ENCODE measurements around the gene NLRC5. TPM values are rescaled to one million over a fixed set of nuclear protein-coding genes. Genes with fewer than 3 reads are reported as not detected.
"Not testable (repeated sequence)": the region's sequence is repeated elsewhere in the genome, so short reads cannot be mapped to it uniquely, and the experiment has no call there.

Gene NLRC5
- total RNA-seq, 1 experiment from 2014 or later = 0.80 TPM

GRCh38 chr16:56983211-56983751, 6.1 kb upstream of the NLRC5 start:
- peaks cover 7% of the 10 kb centered on the region for H3K27me3 ChIP-seq (ENCODE audit: control insufficient read depth, insufficient read depth, low read length)
- H3K4me3 ChIP-seq (ENCODE audit: insufficient read depth, low read depth, low read length) = no peak overlapping the region
- peak; percentile 46 for DNase-seq
- H3K36me3 ChIP-seq (replicated peaks; ENCODE audit: control insufficient read depth, insufficient read depth, low read length) = no peaks in the 10 kb centered on the region

- Histone ChIP-seq H3K4me3 (ENCODE audit: insufficient read depth, low read depth, low read length) (no peak overlapping the region), H3K27me3 (ENCODE audit: control insufficient read depth, insufficient read depth, low read length) (peaks cover 21% of the 10 kb centered on the region), H3K36me3 (replicated peaks; ENCODE audit: control insufficient read depth, insufficient read depth, low read length) (no peaks in the 10 kb centered on the region)
- no peak for DNase-seq
Measured at GRCh38 chr16:56984639-56985038, 4.7 kb upstream of the NLRC5 start.

GRCh38 chr16:56985288-56985961, 3.9 kb upstream of the NLRC5 start:
- Histone ChIP-seq H3K4me3 (ENCODE audit: insufficient read depth, low read depth, low read length) (no peak overlapping the region), H3K27me3 (ENCODE audit: control insufficient read depth, insufficient read depth, low read length) (peaks cover 28% of the 10 kb centered on the region), H3K36me3 (replicated peaks; ENCODE audit: control insufficient read depth, insufficient read depth, low read length) (no peaks in the 10 kb centered on the region)
- DNase-seq = peak; percentile 47

DNA sequence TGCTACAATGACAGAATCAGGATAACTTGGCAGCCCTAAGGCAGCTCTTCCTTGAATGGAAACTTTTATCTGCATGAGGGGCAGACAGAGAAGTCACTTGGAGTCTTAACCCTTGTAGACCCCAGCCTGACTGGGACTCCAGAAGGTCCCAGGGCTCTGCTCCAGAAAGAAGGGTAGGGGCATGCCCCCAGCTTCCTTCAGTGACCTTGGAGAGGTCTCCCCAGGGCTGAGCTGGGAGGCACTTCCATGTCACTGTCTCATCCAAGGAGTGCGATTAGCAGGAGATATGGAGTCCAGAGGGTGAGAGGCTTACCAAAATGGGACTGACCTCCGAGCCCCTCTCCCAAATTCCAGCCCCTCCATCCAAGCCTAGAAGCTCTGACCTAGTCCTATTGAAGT, 3.4 kb upstream of the NLRC5 start:
- DNase-seq = peak; percentile 19
- H3K4me3 ChIP-seq (ENCODE audit: insufficient read depth, low read depth, low read length) = no peak overlapping the region
- no peaks in the 10 kb centered on the region for H3K36me3 ChIP-seq (replicated peaks; ENCODE audit: control insufficient read depth, insufficient read depth, low read length)
- H3K27me3 ChIP-seq (ENCODE audit: control insufficient read depth, insufficient read depth, low read length) = peaks cover 33% of the 10 kb centered on the region

DNA sequence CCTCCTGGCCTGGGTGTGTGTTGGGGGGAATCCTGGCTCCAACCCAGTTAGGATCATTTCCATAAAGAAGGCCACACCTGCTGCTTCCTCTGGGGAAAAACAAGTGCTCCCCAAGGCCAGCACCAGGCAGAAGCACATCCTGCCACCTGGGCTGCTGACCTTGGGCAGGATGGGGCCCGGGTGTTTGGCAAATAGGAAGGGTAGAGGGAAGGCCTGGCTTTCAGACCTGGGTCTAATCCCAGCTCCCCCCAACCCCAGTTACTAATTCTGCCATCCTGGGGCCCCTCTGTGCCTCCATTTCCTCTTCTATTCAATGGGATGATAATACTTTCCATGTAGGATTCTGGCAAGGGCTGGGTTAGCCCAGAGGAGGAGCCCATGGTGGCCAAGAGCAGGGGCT, 3.0 kb upstream of the NLRC5 start:
- no peaks in the 10 kb centered on the region for H3K36me3 ChIP-seq (replicated peaks; ENCODE audit: control insufficient read depth, insufficient read depth, low read length)
- no peak overlapping the region for H3K4me3 ChIP-seq (ENCODE audit: insufficient read depth, low read depth, low read length)
- no peak for DNase-seq
- peaks cover 35% of the 10 kb centered on the region for H3K27me3 ChIP-seq (ENCODE audit: control insufficient read depth, insufficient read depth, low read length)

DNA sequence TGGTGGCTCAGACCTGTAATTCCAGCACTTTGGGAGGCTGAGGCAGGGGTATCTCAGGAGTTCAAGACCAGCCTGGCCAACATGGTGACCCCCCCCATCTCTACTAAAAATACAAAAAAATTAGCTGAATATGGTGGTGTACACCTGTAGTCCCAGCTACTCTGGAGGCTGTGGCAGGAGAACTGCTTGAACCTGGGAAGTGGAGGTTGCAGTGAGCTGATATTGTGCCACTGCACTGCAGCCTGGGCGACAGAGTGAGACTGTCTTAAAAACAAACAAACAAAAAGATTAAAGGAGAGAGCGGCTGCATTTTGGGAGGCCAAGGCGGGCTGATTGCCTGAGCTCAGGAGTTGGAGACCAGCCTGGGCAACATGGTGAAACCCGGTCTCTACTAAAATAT, 2.4 kb upstream of the NLRC5 start:
- not testable (repeated sequence) for DNase-seq; H3K4me3 ChIP-seq (ENCODE audit: insufficient read depth, low read depth, low read length); H3K36me3 ChIP-seq (replicated peaks; ENCODE audit: control insufficient read depth, insufficient read depth, low read length)
- peaks cover 35% of the 10 kb centered on the region for H3K27me3 ChIP-seq (ENCODE audit: control insufficient read depth, insufficient read depth, low read length)

GRCh38 chr16:56987692-56988091, 1.7 kb upstream of the NLRC5 start:
- DNase-seq = peak; percentile 18
- H3K36me3 ChIP-seq (replicated peaks; ENCODE audit: control insufficient read depth, insufficient read depth, low read length) = no peaks in the 10 kb centered on the region
- no peak overlapping the region for H3K4me3 ChIP-seq (ENCODE audit: insufficient read depth, low read depth, low read length)
- peaks cover 35% of the 10 kb centered on the region for H3K27me3 ChIP-seq (ENCODE audit: control insufficient read depth, insufficient read depth, low read length)

- 0 out of 2 replicates have a peak overlapping the region, but pooled peaks have one; percentile 56 for H3K4me3 ChIP-seq (ENCODE audit: insufficient read depth, low read depth, low read length)
- peak; percentile 58 for DNase-seq
- no peaks in the 10 kb centered on the region for H3K36me3 ChIP-seq (replicated peaks; ENCODE audit: control insufficient read depth, insufficient read depth, low read length)
- peaks cover 35% of the 10 kb centered on the region for H3K27me3 ChIP-seq (ENCODE audit: control insufficient read depth, insufficient read depth, low read length)
Measured at GRCh38 chr16:56988161-56988947, 1.0 kb upstream of the NLRC5 start.

DNA sequence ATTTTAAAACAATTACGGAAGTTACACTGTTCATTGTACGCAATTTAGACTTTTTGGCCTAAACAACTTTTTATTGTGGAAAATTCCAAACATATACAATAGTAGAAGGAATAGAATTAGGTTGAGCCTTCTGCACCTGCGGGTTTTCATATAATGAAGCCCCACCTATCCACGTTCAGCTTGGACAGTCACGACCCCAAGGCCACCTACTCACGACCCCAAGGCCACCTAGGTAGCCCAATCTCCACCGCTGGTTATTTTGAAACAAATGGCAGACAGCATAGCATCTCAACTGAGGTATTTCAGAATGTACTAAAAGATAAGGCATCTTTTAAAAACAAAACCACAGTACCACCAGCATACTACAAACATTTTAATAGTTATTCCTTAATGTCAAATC, 631 bp downstream of the NLRC5 start:
- Histone ChIP-seq H3K27me3 (ENCODE audit: control insufficient read depth, insufficient read depth, low read length) (peaks cover 35% of the 10 kb centered on the region), H3K4me3 (ENCODE audit: insufficient read depth, low read depth, low read length) (peak overlapping the region; percentile 56; the same call in 1 of the 2 replicates), H3K36me3 (replicated peaks; ENCODE audit: control insufficient read depth, insufficient read depth, low read length) (no peaks in the 10 kb centered on the region)
- peak; percentile 25 for DNase-seq

- Histone ChIP-seq H3K27me3 (ENCODE audit: control insufficient read depth, insufficient read depth, low read length) (peaks cover 35% of the 10 kb centered on the region), H3K4me3 (ENCODE audit: insufficient read depth, low read depth, low read length) (no peak overlapping the region)
- peak; percentile 16 for DNase-seq
Measured at GRCh38 chr16:56990407-56991286, 1.3 kb downstream of the NLRC5 start.

GRCh38 chr16:56992431-56992830, 3.1 kb downstream of the NLRC5 start:
- H3K4me3 ChIP-seq (ENCODE audit: insufficient read depth, low read depth, low read length); DNase-seq; H3K36me3 ChIP-seq (replicated peaks; ENCODE audit: control insufficient read depth, insufficient read depth, low read length): not testable (repeated sequence)
- peaks cover 35% of the 10 kb centered on the region for H3K27me3 ChIP-seq (ENCODE audit: control insufficient read depth, insufficient read depth, low read length)

More at GRCh38 chr16:56990407-56991286, 1.3 kb downstream of the NLRC5 start:
- no peaks in the 10 kb centered on the region for H3K36me3 ChIP-seq (replicated peaks; ENCODE audit: control insufficient read depth, insufficient read depth, low read length)

- no peak for DNase-seq
- H3K36me3 ChIP-seq (replicated peaks; ENCODE audit: control insufficient read depth, insufficient read depth, low read length) = no peaks in the 10 kb centered on the region
- H3K27me3 ChIP-seq (ENCODE audit: control insufficient read depth, insufficient read depth, low read length) = peaks cover 29% of the 10 kb centered on the region
- H3K4me3 ChIP-seq (ENCODE audit: insufficient read depth, low read depth, low read length) = no peak overlapping the region
Measured at GRCh38 chr16:56993204-56993603, 3.8 kb downstream of the NLRC5 start.

- Histone ChIP-seq H3K36me3 (replicated peaks; ENCODE audit: control insufficient read depth, insufficient read depth, low read length) (no peaks in the 10 kb centered on the region), H3K27me3 (ENCODE audit: control insufficient read depth, insufficient read depth, low read length) (peaks cover 18% of the 10 kb centered on the region), H3K4me3 (ENCODE audit: insufficient read depth, low read depth, low read length) (no peak overlapping the region)
- DNase-seq = peak; percentile 8
Measured at GRCh38 chr16:56994311-56994710, 5.0 kb downstream of the NLRC5 start.

GRCh38 chr16:56995136-56995805, 5.9 kb downstream of the NLRC5 start:
- peaks cover 8% of the 10 kb centered on the region for H3K27me3 ChIP-seq (ENCODE audit: control insufficient read depth, insufficient read depth, low read length)
- H3K36me3 ChIP-seq (replicated peaks; ENCODE audit: control insufficient read depth, insufficient read depth, low read length) = no peaks in the 10 kb centered on the region
- DNase-seq = no peak
- H3K4me3 ChIP-seq (ENCODE audit: insufficient read depth, low read depth, low read length) = no peak overlapping the region

Data from H7 (cell line).